PFSK-1 (cell line): ENCODE measurements around the gene EFR3B.

ENCODE experiments used
- FOXP2 ChIP-seq: optimal IDR thresholded peaks from 2 replicates; pipeline ENCODE3; 2011; ENCODE audit warnings: borderline replicate concordance, control low read depth, inconsistent platforms; ENCODE audit not compliant: insufficient read depth; ENCODE audit errors: extremely low read length, extremely low read depth
- POLR2AphosphoS5 ChIP-seq: IDR thresholded peaks from 2 replicates; pipeline ENCODE4 v1.6.1; 2012; ENCODE audit warnings: low read depth, mild to moderate bottlenecking, control low read depth, low read length, moderate library complexity
- SIN3A ChIP-seq: IDR thresholded peaks from 2 replicates; pipeline ENCODE4 v1.6.1; 2012; ENCODE audit warnings: mild to moderate bottlenecking, low read length, moderate library complexity, borderline replicate concordance; ENCODE audit not compliant: insufficient read depth
- TAF1 ChIP-seq: IDR thresholded peaks from 2 replicates; pipeline ENCODE4 v1.6.1; 2012; ENCODE audit warnings: low read length, control low read depth, borderline replicate concordance; ENCODE audit not compliant: insufficient read depth
- TF ChIP-seq, protein P1 (sequence below), 2 experiments: IDR thresholded peaks; 2 replicates each; pipeline versions ENCODE4 v1.6.1 to v1.8.0; 2011 to 2012; ENCODE audit warnings: low read depth in 2 of 2, low read length in 2 of 2, control low read depth in 1 of 2, inconsistent platforms in 1 of 2, mild to moderate bottlenecking in 1 of 2, moderate library complexity in 1 of 2; ENCODE audit not compliant: insufficient read depth in 1 of 2

Gene EFR3B

GRCh38 chr2:25026008-25026530, 15.8 kb upstream of the EFR3B start:
- TF ChIP-seq FOXP2 (no peak), SIN3A (no peak), TAF1 (no peak), POLR2AphosphoS5 (no peak)
- TF ChIP-seq, protein P1, sequence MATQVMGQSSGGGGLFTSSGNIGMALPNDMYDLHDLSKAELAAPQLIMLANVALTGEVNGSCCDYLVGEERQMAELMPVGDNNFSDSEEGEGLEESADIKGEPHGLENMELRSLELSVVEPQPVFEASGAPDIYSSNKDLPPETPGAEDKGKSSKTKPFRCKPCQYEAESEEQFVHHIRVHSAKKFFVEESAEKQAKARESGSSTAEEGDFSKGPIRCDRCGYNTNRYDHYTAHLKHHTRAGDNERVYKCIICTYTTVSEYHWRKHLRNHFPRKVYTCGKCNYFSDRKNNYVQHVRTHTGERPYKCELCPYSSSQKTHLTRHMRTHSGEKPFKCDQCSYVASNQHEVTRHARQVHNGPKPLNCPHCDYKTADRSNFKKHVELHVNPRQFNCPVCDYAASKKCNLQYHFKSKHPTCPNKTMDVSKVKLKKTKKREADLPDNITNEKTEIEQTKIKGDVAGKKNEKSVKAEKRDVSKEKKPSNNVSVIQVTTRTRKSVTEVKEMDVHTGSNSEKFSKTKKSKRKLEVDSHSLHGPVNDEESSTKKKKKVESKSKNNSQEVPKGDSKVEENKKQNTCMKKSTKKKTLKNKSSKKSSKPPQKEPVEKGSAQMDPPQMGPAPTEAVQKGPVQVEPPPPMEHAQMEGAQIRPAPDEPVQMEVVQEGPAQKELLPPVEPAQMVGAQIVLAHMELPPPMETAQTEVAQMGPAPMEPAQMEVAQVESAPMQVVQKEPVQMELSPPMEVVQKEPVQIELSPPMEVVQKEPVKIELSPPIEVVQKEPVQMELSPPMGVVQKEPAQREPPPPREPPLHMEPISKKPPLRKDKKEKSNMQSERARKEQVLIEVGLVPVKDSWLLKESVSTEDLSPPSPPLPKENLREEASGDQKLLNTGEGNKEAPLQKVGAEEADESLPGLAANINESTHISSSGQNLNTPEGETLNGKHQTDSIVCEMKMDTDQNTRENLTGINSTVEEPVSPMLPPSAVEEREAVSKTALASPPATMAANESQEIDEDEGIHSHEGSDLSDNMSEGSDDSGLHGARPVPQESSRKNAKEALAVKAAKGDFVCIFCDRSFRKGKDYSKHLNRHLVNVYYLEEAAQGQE (IDR thresholded peaks at IDR 0.05; ENCODE audit: insufficient read depth in 1 of 2, low read depth in 2 of 2, low read length in 2 of 2) = no peak

- TF ChIP-seq SIN3A = no peak
- TF ChIP-seq TAF1 = no peak
- TF ChIP-seq, protein P1 (IDR thresholded peaks at IDR 0.05; ENCODE audit: insufficient read depth in 1 of 2, low read depth in 2 of 2, low read length in 2 of 2) = no peak
- no peak for TF ChIP-seq FOXP2
- TF ChIP-seq POLR2AphosphoS5 = no peak
Observed at GRCh38 chr2:25029183-25029554, 12.7 kb upstream of the EFR3B start.

DNA sequence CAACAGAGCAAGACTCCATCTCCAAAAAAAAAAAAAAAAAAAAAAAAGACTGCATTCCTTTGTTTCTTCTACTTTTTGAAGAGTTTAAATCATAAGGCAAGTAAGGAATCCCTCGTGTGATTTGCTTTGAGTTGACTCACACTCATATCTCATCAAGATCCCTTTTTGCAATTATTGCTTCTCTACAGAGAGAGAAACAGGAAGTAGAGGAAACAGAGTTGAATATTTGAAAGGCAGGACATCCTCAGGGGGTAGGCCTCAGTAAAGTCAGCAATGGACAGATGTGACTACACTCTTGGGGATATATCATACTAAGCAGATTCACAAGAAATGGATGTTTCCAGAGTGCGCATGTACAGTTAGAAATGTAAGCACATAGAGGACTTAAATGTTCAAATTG, 11.2 kb upstream of the EFR3B start:
- TF ChIP-seq SIN3A (no peak), TAF1 (no peak)

GRCh38 chr2:25032094-25032493, 9.8 kb upstream of the EFR3B start:
- no peak for TF ChIP-seq FOXP2
- TF ChIP-seq POLR2AphosphoS5 = no peak
- no peak for TF ChIP-seq SIN3A
- TF ChIP-seq, protein P1 (IDR thresholded peaks at IDR 0.05; ENCODE audit: insufficient read depth in 1 of 2, low read depth in 2 of 2, low read length in 2 of 2) = no peak
- TF ChIP-seq TAF1 = no peak

- TF ChIP-seq TAF1 (no peak), POLR2AphosphoS5 (no peak), FOXP2 (no peak), SIN3A (no peak)
- TF ChIP-seq, protein P1 (IDR thresholded peaks at IDR 0.05; ENCODE audit: insufficient read depth in 1 of 2, low read depth in 2 of 2, low read length in 2 of 2) = no peak
Observed at GRCh38 chr2:25032901-25033300, 9.0 kb upstream of the EFR3B start.
